Suprapubic skin (tissue), 4 donors: ENCODE results near the gene LMTK2. TPM values are rescaled to one million over a fixed set of nuclear protein-coding genes. Genes with fewer than 3 reads are reported as not detected.
"Not testable (repeated sequence)": the region's sequence is repeated elsewhere in the genome, so short reads cannot be mapped to it uniquely, and the experiment has no call there.

Experiments
- DNase-seq, 2 donors: peaks; one replicate each; pipeline ENCODE4 v3.0.0-alpha.2; 2019; ENCODE audit warnings: low spot score in 2 of 2
- H3K27ac ChIP-seq: fragments of 200-600 bp; sonication (generic); one replicate; pipeline ENCODE4 v1.5.1; 2019
- H3K27me3 ChIP-seq: fragments of 200-600 bp; sonication (generic); one replicate; pipeline ENCODE4 v1.5.1; 2019
- H3K36me3 ChIP-seq: fragments of 200-600 bp; sonication (generic); one replicate; pipeline ENCODE4 v1.5.1; 2019
- H3K4me1 ChIP-seq: fragments of 200-600 bp; sonication (generic); one replicate; pipeline ENCODE4 v1.5.1; 2019
- H3K4me3 ChIP-seq: fragments of 200-600 bp; sonication (generic); one replicate; pipeline ENCODE4 v1.5.1; 2019; ENCODE audit warnings: mild to moderate bottlenecking
- H3K9me3 ChIP-seq: fragments of 200-600 bp; sonication (generic); one replicate; pipeline ENCODE4 v1.5.1; 2019
- CTCF ChIP-seq, 2 donors: fragments of 200-600 bp in 1 of 2; fragments of 450-650 bp in 1 of 2; sonication (generic) in 1 of 2; IDR thresholded peaks; one replicate each; pipeline ENCODE4 v1.5.1; 2016 to 2019; ENCODE audit warnings: antibody characterized with exemption in 2 of 2, mild to moderate bottlenecking in 1 of 2, moderate library complexity in 1 of 2
- EP300 ChIP-seq: sonication (generic); formaldehyde crosslinking; IDR thresholded peaks from one replicate; pipeline ENCODE4 v1.6.1; 2017; ENCODE audit warnings: antibody characterized with exemption
- POLR2A ChIP-seq, 2 donors: fragments of 450-650 bp; IDR thresholded peaks; one replicate each; pipeline ENCODE4 v1.6.1; 2017; ENCODE audit warnings: antibody characterized with exemption in 2 of 2, mild to moderate bottlenecking in 2 of 2, moderate library complexity in 2 of 2
- POLR2AphosphoS5 ChIP-seq, 3 donors: sonication (generic); formaldehyde crosslinking; IDR thresholded peaks; one replicate each; pipeline ENCODE4 v1.6.1; 2017; ENCODE audit warnings: antibody characterized with exemption in 3 of 3
- WGBS: methylation state at CpG from one replicate; pipeline ENCODE4 v1.1.5; 2018; 5-methylcytosine and 5-hydroxymethylcytosine counted together
- total RNA-seq, 4 donors: library from RNA; depleted of rRNA; stranded (reverse); fragments of >200 nt; gene quantifications; one replicate each; pipeline ENCODE4 v1.1.0, GENCODE V29; 2016

Gene LMTK2
- total RNA-seq, 4 donors from 2014 or later = 34.0 to 45.1 (median 39.8) TPM

DNA sequence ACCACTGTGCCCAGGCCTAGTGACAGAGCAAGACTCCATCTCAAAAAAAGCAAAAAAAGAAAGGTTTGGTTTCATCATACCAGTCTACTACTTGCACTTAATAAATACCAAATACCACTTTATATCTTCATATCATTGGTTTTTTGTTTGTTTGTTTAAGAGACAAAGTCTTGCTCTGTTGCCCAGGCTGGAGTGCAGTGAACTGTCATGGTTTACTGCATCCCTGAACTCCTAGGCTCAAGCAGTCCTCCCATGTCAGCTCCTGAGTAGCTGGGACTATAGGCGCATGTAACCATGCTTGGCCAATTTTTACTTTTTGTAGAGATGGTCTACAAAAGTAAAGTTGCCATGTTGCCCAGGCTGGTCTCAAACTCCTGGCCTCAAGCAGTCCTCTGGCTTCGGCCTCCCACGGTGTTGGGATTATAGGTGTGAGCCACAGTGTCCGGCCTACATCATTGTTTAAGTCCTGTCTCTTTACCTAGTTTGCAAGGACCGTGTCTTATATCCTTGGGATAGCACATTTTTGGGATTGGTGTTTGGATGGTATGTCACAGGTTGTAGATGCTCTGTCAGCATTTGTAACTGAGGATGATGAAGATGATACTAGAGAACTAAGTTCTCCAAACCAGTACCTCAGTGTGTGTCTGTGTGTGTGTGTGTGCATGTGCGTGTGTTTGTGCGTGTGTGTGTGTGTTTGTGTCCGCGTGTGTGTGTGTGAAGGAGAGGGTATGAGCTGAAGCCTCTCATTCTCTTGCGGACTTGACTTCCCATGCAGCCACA, 9.3 kb downstream of the LMTK2 start:
- 98% methylated on average over 10 of the region's 10 CpGs for WGBS
- Histone ChIP-seq H3K9me3 (no peaks in the 10 kb centered on the region), H3K4me3 (no peak overlapping the region), H3K4me1 (no peaks in the 10 kb centered on the region), H3K36me3 (no peaks in the 10 kb centered on the region), H3K27me3 (no peaks in the 10 kb centered on the region), H3K27ac (no peak overlapping the region)
- no peak for TF ChIP-seq POLR2AphosphoS5 (IDR thresholded peaks at IDR 0.05)
- TF ChIP-seq EP300 = no peak
- TF ChIP-seq POLR2A (IDR thresholded peaks at IDR 0.05) = no peak
- TF ChIP-seq CTCF (IDR thresholded peaks at IDR 0.05) = no peak
- no peak for DNase-seq

- no peak for TF ChIP-seq POLR2A (IDR thresholded peaks at IDR 0.05)
- no peak for TF ChIP-seq EP300
- TF ChIP-seq CTCF (IDR thresholded peaks at IDR 0.05) = no peak
- no peak for TF ChIP-seq POLR2AphosphoS5 (IDR thresholded peaks at IDR 0.05)
- Histone ChIP-seq H3K4me3 (no peak overlapping the region), H3K9me3 (no peaks in the 10 kb centered on the region), H3K4me1 (no peaks in the 10 kb centered on the region), H3K27me3 (no peaks in the 10 kb centered on the region), H3K27ac (no peak overlapping the region), H3K36me3 (no peaks in the 10 kb centered on the region)
- WGBS = 80% methylated on average over 7 of the region's 7 CpGs
- DNase-seq = no peak
These were observed 10.2 kb downstream of the LMTK2 start for GRCh38 chr7:98116656-98117461.

GRCh38 chr7:98119256-98119918, 12.7 kb downstream of the LMTK2 start:
- Histone ChIP-seq H3K4me1 (no peaks in the 10 kb centered on the region), H3K27me3 (no peaks in the 10 kb centered on the region), H3K4me3 (no peak overlapping the region), H3K36me3 (no peaks in the 10 kb centered on the region), H3K27ac (no peak overlapping the region), H3K9me3 (no peaks in the 10 kb centered on the region)
- TF ChIP-seq EP300 (no peak), POLR2AphosphoS5 (IDR thresholded peaks at IDR 0.05) (no peak), POLR2A (IDR thresholded peaks at IDR 0.05) (no peak), CTCF (IDR thresholded peaks at IDR 0.05) (no peak)
- WGBS = 66% methylated on average over 10 of the region's 10 CpGs
- no peak for DNase-seq

DNA sequence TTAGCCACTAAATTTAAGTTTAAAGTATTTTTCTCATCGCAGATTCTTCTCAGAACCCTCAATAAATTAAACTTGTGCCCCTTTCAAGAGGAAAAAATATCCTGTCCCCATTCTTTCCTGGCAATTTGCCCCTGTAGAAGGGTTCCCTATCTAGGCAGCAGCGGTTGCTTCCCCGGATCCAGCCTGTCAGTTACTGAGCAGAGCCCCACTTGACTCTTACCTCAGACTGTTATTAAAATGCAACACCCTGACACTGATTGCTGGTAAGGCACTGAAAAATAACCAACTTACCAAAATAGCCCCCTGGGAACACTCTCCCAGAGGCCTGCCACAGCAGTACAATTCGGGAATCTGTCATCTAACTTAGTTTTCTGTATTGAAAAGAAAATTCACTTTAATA, 13.9 kb downstream of the LMTK2 start:
- H3K9me3 ChIP-seq = no peaks in the 10 kb centered on the region
- WGBS = 73% methylated on average over 4 of the region's 4 CpGs
- H3K4me3 ChIP-seq = no peak overlapping the region
- no peaks in the 10 kb centered on the region for H3K36me3 ChIP-seq
- H3K27ac ChIP-seq = no peak overlapping the region
- no peaks in the 10 kb centered on the region for H3K4me1 ChIP-seq
- no peaks in the 10 kb centered on the region for H3K27me3 ChIP-seq
- DNase-seq = no peak
- TF ChIP-seq POLR2AphosphoS5 (IDR thresholded peaks at IDR 0.05) (no peak), POLR2A (IDR thresholded peaks at IDR 0.05) (no peak), EP300 (no peak), CTCF (IDR thresholded peaks at IDR 0.05) (no peak)

DNA sequence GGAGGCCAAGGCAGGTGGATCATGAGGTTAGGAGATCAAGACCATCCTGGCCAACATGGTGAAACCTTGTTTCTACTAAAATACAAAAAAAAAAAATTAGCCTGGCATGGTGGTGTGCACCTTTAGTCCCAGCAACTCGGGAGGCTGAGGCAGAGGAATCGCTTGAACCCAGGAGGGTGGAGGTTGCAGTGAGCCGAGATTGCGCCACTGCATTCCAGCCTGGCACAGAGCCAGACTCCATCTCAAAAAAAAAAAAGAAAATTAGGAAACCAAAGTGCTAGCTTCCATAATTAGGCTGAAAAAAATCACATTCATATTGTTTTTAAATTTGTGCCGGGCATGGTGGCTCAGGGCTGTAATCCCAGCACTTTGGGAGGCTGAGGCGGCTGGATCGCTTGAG, 14.7 kb downstream of the LMTK2 start:
- H3K9me3 ChIP-seq, H3K4me1 ChIP-seq, DNase-seq, H3K27ac ChIP-seq, H3K27me3 ChIP-seq, H3K4me3 ChIP-seq, H3K36me3 ChIP-seq: not testable (repeated sequence)
- 77% methylated on average over 7 of the region's 7 CpGs for WGBS
